Activated CD8-positive, alpha-beta memory T cell treated with anti-CD3 and anti-CD28 coated beads, Interleukin-2, amount 10 ng/mL, durations not matched to agents 7 days and 5 days (primary cell): Measurements from ENCODE around the gene KRT24. TPM values are rescaled to one million over a fixed set of nuclear protein-coding genes. Genes with fewer than 3 reads are reported as not detected.

Source experiments
- ATAC-seq: fragments of 150-1000 bp; cut with Tn5 transposase; one replicate; pipeline ENCODE4 v1.10.0; 2021; ENCODE audit warnings: moderate library complexity
- CTCF ChIA-PET: fragments of 350-600 bp; sonication (Branson Sonifier 250); formaldehyde crosslinking; loops from one replicate; lab custom pipeline; 2021; ENCODE audit warnings: antibody characterized with exemption; lab: Charles Lee
- DNase-seq: peaks from one replicate; pipeline ENCODE4 v3.0.0-alpha.2; 2020
- H3K27ac Mint-ChIP-seq: one replicate; pipeline ENCODE4 v1.8.0; 2021; ENCODE audit warnings: mild to moderate bottlenecking, mixed read lengths
- H3K27me3 Mint-ChIP-seq: one replicate; pipeline ENCODE4 v1.8.0; 2021; ENCODE audit warnings: mixed read lengths
- H3K36me3 Mint-ChIP-seq: one replicate; pipeline ENCODE4 v1.8.0; 2021; ENCODE audit warnings: mild to moderate bottlenecking, mixed read lengths
- H3K4me1 Mint-ChIP-seq: one replicate; pipeline ENCODE4 v1.8.0; 2021; ENCODE audit warnings: mixed read lengths
- H3K4me3 Mint-ChIP-seq: one replicate; pipeline ENCODE4 v1.8.0; 2021; ENCODE audit warnings: mild to moderate bottlenecking, moderate library complexity, mixed read lengths
- H3K9me3 Mint-ChIP-seq: one replicate; pipeline ENCODE4 v1.8.0; 2022; ENCODE audit warnings: low read depth, mixed read lengths
- total RNA-seq, 2 experiments: library from RNA; stranded (reverse); gene quantifications; one replicate each; pipeline ENCODE4 v1.2.3, GENCODE V29; 2021

The KRT24 gene
- total RNA-seq, 2 experiments from 2014 or later: not detected

- no peaks in the 10 kb centered on the region for H3K9me3 Mint-ChIP-seq
- H3K27me3 Mint-ChIP-seq: peaks cover 54% of the 10 kb centered on the region
- no peak overlapping the region for H3K27ac Mint-ChIP-seq
- no peaks in the 10 kb centered on the region for H3K36me3 Mint-ChIP-seq
- ATAC-seq (no peak), DNase-seq (no peak)
- CTCF ChIA-PET: interaction anchor here (1.6 kb wide), 1 partner anchor 23 kb away, joined by 4 read pairs; no protein-coding TSS in a partner anchor
- H3K4me1 Mint-ChIP-seq: no peaks in the 10 kb centered on the region
- H3K4me3 Mint-ChIP-seq: no peak overlapping the region
Measured at GRCh38 chr17:40717776-40718175, 14.2 kb upstream of the KRT24 start.

GRCh38 chr17:40714473-40714872 lies 10.9 kb upstream of the KRT24 start:
- CTCF ChIA-PET: no interaction called here
- H3K27ac Mint-ChIP-seq: no peak overlapping the region

GRCh38 chr17:40707745-40708144 lies 4.2 kb upstream of the KRT24 start:
- no peak for DNase-seq
- peak overlapping the region; percentile 11 for H3K27ac Mint-ChIP-seq
- no peaks in the 10 kb centered on the region for H3K9me3 Mint-ChIP-seq
- H3K4me1 Mint-ChIP-seq: no peaks in the 10 kb centered on the region
- no peaks in the 10 kb centered on the region for H3K36me3 Mint-ChIP-seq
- CTCF ChIA-PET: no interaction called here
- H3K27me3 Mint-ChIP-seq: peaks cover 39% of the 10 kb centered on the region
- no peak for ATAC-seq
- no peak overlapping the region for H3K4me3 Mint-ChIP-seq

More at GRCh38 chr17:40714473-40714872, 10.9 kb upstream of the KRT24 start:
- no peak for ATAC-seq
- Mint-ChIP-seq H3K4me3 (no peak overlapping the region), H3K36me3 (no peaks in the 10 kb centered on the region), H3K9me3 (no peaks in the 10 kb centered on the region), H3K4me1 (no peaks in the 10 kb centered on the region), H3K27me3 (peaks cover 41% of the 10 kb centered on the region)
- DNase-seq: no peak

- H3K9me3 Mint-ChIP-seq: no peaks in the 10 kb centered on the region
- no peaks in the 10 kb centered on the region for H3K36me3 Mint-ChIP-seq
- CTCF ChIA-PET: interaction anchor here (1.0 to 1.1 kb wide), 2 partner anchors 10 to 85 kb away, joined by 3 to 5 read pairs; no protein-coding TSS in a partner anchor
- peaks cover 43% of the 10 kb centered on the region for H3K27me3 Mint-ChIP-seq
- no peak for ATAC-seq
- no peak for DNase-seq
- H3K4me3 Mint-ChIP-seq: no peak overlapping the region
- H3K4me1 Mint-ChIP-seq: no peaks in the 10 kb centered on the region
- H3K27ac Mint-ChIP-seq: no peak overlapping the region
Measured at GRCh38 chr17:40705584-40705983, 2.0 kb upstream of the KRT24 start.

GRCh38 chr17:40702271-40702670 lies 1.3 kb downstream of the KRT24 start:
- Mint-ChIP-seq H3K4me3 (no peak overlapping the region), H3K36me3 (no peaks in the 10 kb centered on the region), H3K27ac (no peak overlapping the region), H3K4me1 (no peaks in the 10 kb centered on the region), H3K9me3 (no peaks in the 10 kb centered on the region), H3K27me3 (peaks cover 46% of the 10 kb centered on the region)
- ATAC-seq (no peak), DNase-seq (no peak)
- CTCF ChIA-PET: no interaction called here

GRCh38 chr17:40699853-40700252 lies 3.7 kb downstream of the KRT24 start:
- H3K4me3 Mint-ChIP-seq: no peak overlapping the region
- no peak for DNase-seq
- H3K36me3 Mint-ChIP-seq: no peaks in the 10 kb centered on the region
- no peaks in the 10 kb centered on the region for H3K9me3 Mint-ChIP-seq
- no peak overlapping the region for H3K27ac Mint-ChIP-seq
- no peak for ATAC-seq
- H3K27me3 Mint-ChIP-seq: peaks cover 51% of the 10 kb centered on the region
- CTCF ChIA-PET: no interaction called here
- no peaks in the 10 kb centered on the region for H3K4me1 Mint-ChIP-seq

- H3K4me1 Mint-ChIP-seq: no peaks in the 10 kb centered on the region
- no peak overlapping the region for H3K4me3 Mint-ChIP-seq
- H3K27ac Mint-ChIP-seq: no peak overlapping the region
- H3K9me3 Mint-ChIP-seq: no peaks in the 10 kb centered on the region
- H3K36me3 Mint-ChIP-seq: no peaks in the 10 kb centered on the region
- CTCF ChIA-PET: no interaction called here
- ATAC-seq (no peak), DNase-seq (no peak)
- H3K27me3 Mint-ChIP-seq: peaks cover 49% of the 10 kb centered on the region
Measured at GRCh38 chr17:40699371-40699770, 4.2 kb downstream of the KRT24 start.

- DNase-seq: no peak
- H3K27ac Mint-ChIP-seq: no peak overlapping the region
- H3K4me3 Mint-ChIP-seq: no peak overlapping the region
- H3K9me3 Mint-ChIP-seq: no peaks in the 10 kb centered on the region
- no peaks in the 10 kb centered on the region for H3K36me3 Mint-ChIP-seq
- no peaks in the 10 kb centered on the region for H3K4me1 Mint-ChIP-seq
- ATAC-seq: no peak
- peaks cover 53% of the 10 kb centered on the region for H3K27me3 Mint-ChIP-seq
- CTCF ChIA-PET: no interaction called here
Measured at GRCh38 chr17:40697297-40697696, 6.3 kb downstream of the KRT24 start.

GRCh38 chr17:40696651-40697072 lies 6.9 kb downstream of the KRT24 start:
- peaks cover 55% of the 10 kb centered on the region for H3K27me3 Mint-ChIP-seq
- CTCF ChIA-PET: no interaction called here

GRCh38 chr17:40695874-40696472 lies 7.6 kb downstream of the KRT24 start:
- H3K36me3 Mint-ChIP-seq: no peaks in the 10 kb centered on the region
- H3K9me3 Mint-ChIP-seq: no peaks in the 10 kb centered on the region
- H3K4me1 Mint-ChIP-seq: no peaks in the 10 kb centered on the region
- ATAC-seq (no peak), DNase-seq (no peak)
- no peak overlapping the region for H3K4me3 Mint-ChIP-seq
- no peak overlapping the region for H3K27ac Mint-ChIP-seq
- H3K27me3 Mint-ChIP-seq: peaks cover 57% of the 10 kb centered on the region
- CTCF ChIA-PET: interaction anchor here (1.3 to 1.6 kb wide), 2 partner anchors 9 to 22 kb away, joined by 4 to 5 read pairs; no protein-coding TSS in a partner anchor

More at GRCh38 chr17:40696651-40697072, 6.9 kb downstream of the KRT24 start:
- ATAC-seq (no peak), DNase-seq (no peak)
- H3K9me3 Mint-ChIP-seq: no peaks in the 10 kb centered on the region
- no peak overlapping the region for H3K4me3 Mint-ChIP-seq
- H3K4me1 Mint-ChIP-seq: no peaks in the 10 kb centered on the region
- no peaks in the 10 kb centered on the region for H3K36me3 Mint-ChIP-seq
- no peak overlapping the region for H3K27ac Mint-ChIP-seq

- Mint-ChIP-seq H3K27ac (no peak overlapping the region), H3K9me3 (no peaks in the 10 kb centered on the region), H3K27me3 (peaks cover 64% of the 10 kb centered on the region), H3K4me3 (no peak overlapping the region), H3K36me3 (no peaks in the 10 kb centered on the region), H3K4me1 (no peaks in the 10 kb centered on the region)
- CTCF ChIA-PET: interaction anchor here (1.3 kb wide), 1 partner anchor 24 kb away, joined by 4 read pairs; no protein-coding TSS in a partner anchor
- DNase-seq (no peak), ATAC-seq (no peak)
Measured at GRCh38 chr17:40694584-40694983, 9.0 kb downstream of the KRT24 start.

- H3K4me1 Mint-ChIP-seq: no peaks in the 10 kb centered on the region
- no peak overlapping the region for H3K4me3 Mint-ChIP-seq
- no peaks in the 10 kb centered on the region for H3K36me3 Mint-ChIP-seq
- CTCF ChIA-PET: no interaction called here
- DNase-seq (no peak), ATAC-seq (no peak)
- H3K27ac Mint-ChIP-seq: no peak overlapping the region
- no peaks in the 10 kb centered on the region for H3K9me3 Mint-ChIP-seq
- peaks cover 37% of the 10 kb centered on the region for H3K27me3 Mint-ChIP-seq
Measured at GRCh38 chr17:40687106-40687505, 16.4 kb downstream of the KRT24 start.

- DNase-seq (no peak), ATAC-seq (no peak)
- H3K36me3 Mint-ChIP-seq: no peaks in the 10 kb centered on the region
- no peak overlapping the region for H3K27ac Mint-ChIP-seq
- no peaks in the 10 kb centered on the region for H3K9me3 Mint-ChIP-seq
- H3K4me1 Mint-ChIP-seq: no peaks in the 10 kb centered on the region
- CTCF ChIA-PET: no interaction called here
- H3K4me3 Mint-ChIP-seq: no peak overlapping the region
- peaks cover 37% of the 10 kb centered on the region for H3K27me3 Mint-ChIP-seq
Measured at GRCh38 chr17:40686192-40686591, 17.4 kb downstream of the KRT24 start.

GRCh38 chr17:40680998-40681397 lies 22.6 kb downstream of the KRT24 start:
- ATAC-seq (no peak), DNase-seq (no peak)
- CTCF ChIA-PET: no interaction called here
- no peaks in the 10 kb centered on the region for H3K9me3 Mint-ChIP-seq
- H3K4me1 Mint-ChIP-seq: peaks cover 4% of the 10 kb centered on the region
- no peak overlapping the region for H3K4me3 Mint-ChIP-seq
- no peaks in the 10 kb centered on the region for H3K36me3 Mint-ChIP-seq
- H3K27me3 Mint-ChIP-seq: peaks cover 58% of the 10 kb centered on the region
- H3K27ac Mint-ChIP-seq: no peak overlapping the region
